CD4-positive, alpha-beta T cell treated with Interleukin-4 for 4 hours (primary cell): ENCODE measurements around the gene TXNL4B.
"Not testable (repeated sequence)": the region's sequence is repeated elsewhere in the genome, so short reads cannot be mapped to it uniquely, and the experiment has no call there.

Source experiments
- DNase-seq: peaks from one replicate; pipeline ENCODE4 v3.0.0-alpha.2; 2020

TXNL4B gene

DNA sequence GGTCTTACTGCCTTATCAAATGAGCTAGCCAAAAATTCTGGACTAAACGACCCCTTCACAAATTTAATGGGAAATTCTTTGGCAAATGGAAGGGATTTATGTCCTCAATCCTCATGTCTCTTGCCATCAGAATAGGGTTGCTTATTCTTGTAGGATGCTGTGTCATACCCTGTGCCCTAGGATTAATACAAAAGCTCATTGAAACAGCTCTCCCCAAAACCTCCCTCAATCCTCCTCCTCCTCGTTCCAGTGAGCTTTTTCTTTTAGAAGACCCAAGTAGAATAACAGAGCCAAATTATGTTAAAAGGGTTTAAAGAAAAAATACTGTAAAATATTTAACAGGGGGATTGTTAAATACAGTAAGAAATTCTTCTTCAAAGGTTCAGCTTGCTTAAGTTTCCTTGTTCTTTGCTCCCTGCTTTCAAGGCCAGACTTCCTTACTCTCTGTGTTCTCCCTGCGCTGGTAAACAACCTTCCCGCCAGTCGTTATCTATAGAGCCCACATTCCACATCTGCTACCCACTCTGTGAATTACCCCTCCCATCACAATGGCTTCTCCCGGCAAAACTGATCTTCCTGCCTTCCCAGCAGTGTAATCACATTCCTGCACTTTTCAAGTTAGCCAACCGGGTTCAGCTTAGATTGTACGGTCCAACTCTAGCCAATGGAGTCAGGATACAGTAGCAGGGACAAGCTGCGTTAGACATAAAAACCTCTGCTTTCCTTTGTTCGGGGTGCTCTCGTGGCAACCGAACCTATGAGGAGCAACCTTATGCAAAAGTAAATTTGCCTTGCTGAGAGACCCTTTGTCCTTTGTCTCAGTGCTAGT is 20.7 kb downstream of the TXNL4B start:
- DNase-seq, result no peak

DNA sequence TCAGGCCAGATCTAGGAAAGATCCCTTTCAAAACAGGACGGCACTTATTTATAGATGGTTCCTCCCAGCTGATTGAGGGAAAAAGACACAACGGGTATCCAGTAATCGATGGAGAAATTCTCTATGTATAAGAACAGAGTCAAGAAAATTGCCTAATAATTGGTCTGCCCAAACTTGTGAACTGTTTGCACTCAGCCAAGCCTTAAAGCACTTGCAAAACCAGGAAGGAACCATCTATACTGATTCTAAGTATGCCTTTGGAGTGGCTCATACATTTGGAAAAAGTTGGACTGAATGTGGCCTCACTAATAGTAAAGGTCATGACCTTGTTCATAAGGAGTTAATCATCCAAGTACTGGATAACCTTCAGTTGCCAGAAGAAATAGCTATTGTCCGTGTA is 24.5 kb downstream of the TXNL4B start:
- DNase-seq, result no peak

DNA sequence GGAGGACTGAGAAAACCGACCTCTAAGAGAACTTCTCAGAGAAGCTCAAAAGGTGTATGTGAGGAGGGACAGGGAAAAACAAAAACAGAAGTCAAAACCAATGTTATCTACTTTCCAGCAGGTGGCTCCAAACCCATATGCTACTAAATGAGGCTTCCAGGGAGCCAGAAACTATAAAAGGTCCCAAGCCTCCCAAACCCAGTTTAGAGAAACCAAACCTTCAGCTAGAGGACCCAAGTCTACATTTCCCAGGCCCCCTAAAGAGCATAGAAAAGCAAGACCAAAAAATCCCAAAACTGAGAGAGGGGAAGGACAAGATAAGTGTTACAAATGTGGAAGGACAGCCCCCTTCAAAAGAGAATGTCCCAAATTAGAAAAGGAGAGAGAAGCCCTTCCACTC is 26.7 kb downstream of the TXNL4B start:
- DNase-seq, result peak; percentile 11

DNA sequence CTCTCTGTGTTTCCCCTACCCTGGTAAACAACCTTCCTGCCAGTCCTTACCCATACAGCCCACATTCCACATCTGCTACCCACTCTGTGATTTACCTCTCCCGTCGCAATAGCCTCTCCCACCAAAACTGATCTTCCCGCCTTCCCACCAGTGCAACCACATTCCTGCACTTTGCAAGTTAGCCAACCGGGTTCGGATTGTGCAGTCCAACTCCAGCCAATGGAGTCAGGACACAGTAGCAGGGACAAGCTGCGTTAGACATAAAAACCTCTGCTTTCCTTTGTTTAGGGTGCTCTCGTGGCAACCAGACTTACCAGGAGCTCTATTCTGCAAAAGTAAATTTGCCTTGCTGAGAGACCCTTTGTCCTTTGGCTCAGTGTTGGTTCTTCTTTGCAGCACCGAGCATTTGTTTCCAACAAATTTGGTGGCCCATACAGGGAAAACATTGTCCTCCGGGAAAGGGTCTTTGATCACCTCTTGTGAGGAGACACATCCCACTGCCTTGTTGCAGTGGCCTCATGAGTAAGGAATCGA is 29.0 kb downstream of the TXNL4B start:
- DNase-seq, result no peak

DNA sequence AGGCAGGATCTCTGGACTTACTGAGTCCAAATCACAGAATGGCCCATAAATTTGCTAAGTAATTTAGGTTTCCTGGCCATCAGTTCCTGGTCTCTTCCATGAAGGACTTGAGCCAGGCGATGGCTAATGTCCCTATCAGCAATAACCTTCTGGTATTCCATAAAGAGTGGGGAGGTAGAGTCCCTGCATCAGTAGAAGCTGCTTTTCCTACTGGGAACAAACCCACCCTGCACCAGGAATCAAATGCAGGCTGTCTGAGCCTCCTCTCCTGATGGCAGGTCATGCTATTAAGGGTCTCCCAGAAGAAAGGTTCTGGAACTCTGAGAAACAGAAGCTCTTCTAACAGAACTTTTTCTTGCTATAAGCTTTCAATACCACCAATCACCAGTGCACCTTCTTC is 31.9 kb downstream of the TXNL4B start:
- no peak for DNase-seq

DNA sequence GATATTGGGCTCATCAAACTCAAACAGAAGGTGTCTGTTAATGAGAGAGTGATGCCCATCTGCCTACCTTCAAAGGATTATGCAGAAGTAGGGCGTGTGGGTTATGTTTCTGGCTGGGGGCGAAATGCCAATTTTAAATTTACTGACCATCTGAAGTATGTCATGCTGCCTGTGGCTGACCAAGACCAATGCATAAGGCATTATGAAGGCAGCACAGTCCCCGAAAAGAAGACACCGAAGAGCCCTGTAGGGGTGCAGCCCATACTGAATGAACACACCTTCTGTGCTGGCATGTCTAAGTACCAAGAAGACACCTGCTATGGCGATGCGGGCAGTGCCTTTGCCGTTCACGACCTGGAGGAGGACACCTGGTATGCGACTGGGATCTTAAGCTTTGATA is 33.0 kb downstream of the TXNL4B start:
- no peak for DNase-seq

DNA sequence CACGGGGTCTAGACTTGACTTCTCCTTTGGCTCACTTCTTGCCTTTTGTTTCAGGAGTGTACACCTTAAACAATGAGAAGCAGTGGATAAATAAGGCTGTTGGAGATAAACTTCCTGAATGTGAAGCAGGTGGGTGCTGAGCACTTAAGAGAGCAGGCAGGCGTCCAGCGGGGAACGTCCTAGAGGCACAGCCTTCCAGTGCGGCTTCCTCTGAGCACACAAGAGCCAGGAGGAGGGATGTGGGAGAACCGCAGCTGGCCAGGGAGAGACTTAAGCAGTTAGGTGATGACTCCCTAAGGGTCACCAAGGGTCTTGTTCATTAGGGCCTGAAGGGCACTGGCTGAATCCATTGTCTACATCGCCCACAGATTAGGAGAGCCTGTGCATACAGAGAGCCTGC is 34.4 kb downstream of the TXNL4B start:
- not testable (repeated sequence) for DNase-seq

DNA sequence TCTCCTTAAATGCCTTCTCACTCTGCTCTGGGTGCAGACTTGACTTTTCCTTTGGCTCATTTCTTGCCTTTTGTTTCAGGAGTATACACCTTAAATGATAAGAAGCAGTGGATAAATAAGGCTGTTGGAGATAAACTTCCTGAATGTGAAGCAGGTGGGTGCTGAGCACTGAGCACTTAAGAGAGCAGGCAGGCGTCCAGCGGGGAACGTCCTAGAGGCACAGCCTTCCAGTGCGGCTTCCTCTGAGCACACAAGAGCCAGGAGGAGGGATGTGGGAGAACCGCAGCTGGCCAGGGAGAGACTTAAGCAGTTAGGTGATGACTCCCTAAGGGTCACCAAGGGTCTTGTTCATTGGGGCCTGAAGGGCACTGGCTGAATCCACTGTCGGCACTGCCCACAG is 36.1 kb downstream of the TXNL4B start:
- DNase-seq, result not testable (repeated sequence)

DNA sequence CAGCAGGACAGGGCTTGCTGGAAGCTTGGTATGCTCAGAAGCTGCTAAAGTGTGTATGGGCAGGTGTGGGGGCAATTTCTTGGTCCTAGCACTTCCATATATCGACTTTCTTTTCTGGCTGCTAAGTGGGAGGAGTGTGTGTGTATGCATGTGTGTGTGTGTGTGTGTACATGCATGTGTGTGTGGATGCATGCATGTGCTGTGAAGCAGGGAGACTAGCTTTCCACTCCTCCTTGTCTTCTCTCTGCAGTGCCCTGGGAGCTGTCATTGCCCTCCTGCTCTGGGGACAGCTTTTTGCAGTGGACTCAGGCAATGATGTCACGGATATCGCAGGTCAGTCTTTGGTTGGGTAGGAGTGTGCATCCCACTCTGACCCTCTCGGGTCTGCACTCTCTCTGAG is 37.5 kb downstream of the TXNL4B start:
- DNase-seq, result no peak

DNA sequence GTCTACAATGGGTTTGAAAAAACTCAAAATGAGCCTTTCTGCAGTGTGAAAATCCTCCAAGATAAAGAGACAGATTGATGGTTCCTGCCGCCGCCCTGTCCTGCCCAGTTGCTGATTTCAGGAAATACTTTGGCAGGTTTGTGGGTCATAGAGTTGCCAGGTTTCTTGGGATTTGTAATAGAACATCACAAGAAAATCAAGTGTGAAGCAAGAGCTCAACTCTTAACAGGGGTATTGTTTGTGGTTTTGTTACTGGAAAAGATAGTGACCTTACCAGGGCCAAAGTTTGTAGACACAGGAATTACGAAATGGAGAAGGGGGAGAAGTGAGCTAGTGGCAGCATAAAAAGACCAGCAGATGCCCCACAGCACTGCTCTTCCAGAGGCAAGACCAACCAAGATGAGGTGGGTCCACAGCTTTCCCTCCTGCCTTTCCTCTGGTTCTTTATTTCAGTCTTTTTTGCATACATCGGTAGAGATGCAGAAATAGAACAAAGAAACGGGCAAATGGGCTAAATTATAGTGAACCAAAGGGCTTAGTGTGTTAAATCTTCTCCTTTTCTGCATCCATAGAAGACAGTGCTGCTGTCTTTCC is 39.1 kb downstream of the TXNL4B start, which contains the start of gene HP:
Gene HP (plus strand): TSS at position 252 of the 594 bp plus-strand sequence. CDS start 148 bp downstream, at position 400.
- DNase-seq, result not testable (repeated sequence)

DNA sequence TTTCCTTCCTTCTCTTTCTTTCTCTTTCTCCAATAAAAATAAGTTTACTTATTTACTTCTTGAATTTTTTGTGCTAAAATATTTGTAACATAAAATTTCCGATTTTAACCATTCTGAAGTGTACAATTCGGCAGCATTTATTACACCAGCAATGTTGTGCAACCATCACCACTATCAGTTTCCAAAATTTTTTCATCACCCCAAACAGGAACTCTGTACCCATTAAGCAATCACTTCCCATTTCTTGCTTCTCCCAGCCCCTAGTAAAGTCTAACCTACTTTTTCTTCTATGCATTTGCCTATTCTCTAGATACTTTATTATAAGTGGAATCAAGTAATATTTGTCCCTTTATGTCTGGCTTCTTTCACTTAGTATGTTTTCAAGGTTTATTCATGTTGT is 41.6 kb downstream of the TXNL4B start:
- DNase-seq, result no peak

DNA sequence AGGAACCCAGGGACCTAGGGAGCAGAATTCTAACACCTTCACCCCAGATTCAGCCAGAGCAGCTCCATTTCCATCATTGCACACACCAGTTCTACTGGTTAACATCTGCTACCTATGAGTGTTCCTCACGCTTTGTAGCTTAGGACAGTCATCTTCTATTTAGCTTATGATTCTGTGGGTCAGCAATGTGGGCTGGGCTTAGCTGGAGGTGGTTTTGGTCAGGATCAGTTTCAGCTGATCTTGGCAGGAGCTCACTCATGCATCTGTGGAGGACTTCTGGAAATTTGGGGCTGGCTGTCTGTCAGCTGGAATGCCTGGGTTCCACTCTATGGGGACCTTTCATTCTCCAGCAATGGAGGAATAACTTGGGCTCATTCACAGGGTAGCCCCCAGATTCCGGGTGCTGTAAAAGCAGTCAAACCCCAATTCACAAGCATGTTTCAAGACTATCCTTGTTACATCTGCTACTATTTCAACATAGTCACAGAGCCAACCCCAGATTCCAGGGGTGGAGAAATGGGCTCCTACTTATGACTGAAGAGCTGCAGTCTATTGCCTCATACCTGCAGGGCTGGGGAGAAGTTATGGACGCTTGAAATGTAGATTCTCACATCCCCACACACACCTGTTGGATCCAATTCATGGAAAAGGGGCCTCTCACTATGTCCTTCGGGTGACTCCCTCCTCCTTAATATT is 42.5 kb downstream of the TXNL4B start:
- no peak for DNase-seq

DNA sequence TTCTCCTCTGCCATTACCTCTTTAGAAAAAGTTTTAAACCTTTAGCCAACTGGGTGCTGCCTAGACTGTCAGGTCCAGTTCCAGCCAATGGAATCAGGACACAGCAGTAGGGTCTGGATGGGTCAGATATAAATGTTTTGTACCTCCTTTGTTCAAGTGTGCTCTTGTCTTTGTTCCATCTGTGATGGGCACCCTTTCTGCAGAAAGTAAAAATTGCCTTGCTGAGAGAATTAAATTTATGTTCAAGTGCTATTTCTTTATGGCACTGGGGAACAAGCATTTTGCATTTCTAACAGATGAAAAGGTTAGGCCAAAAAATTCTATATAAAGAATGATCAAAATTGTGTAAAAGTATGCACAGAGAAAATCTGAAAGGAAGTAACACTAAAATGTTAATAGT is 44.3 kb downstream of the TXNL4B start:
- no peak for DNase-seq

DNA sequence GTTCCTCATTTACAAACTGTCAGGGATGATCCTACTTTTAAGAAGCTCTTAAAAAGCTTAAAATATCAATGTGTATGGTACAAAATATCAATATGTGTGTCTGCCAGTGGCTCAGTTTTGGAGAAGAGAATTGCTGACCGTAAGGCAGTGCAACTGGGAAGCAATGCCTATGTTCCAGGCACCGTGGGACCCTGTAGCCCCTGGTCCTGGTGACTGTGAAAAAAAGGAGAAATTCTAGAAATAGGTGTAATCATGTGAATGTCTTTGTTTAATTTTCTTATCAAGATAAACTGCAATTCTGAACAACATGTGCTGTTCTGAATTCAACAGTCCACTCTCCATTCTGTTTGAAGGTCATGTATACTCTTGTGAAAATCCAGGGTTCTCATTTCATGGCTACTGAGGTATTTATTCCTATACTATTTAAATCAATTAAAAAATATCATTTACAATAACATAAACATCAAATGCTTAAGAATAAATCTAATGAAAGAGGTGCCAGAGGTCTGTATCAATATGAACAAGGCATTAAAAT is 48.5 kb downstream of the TXNL4B start:
- DNase-seq, result no peak

DNA sequence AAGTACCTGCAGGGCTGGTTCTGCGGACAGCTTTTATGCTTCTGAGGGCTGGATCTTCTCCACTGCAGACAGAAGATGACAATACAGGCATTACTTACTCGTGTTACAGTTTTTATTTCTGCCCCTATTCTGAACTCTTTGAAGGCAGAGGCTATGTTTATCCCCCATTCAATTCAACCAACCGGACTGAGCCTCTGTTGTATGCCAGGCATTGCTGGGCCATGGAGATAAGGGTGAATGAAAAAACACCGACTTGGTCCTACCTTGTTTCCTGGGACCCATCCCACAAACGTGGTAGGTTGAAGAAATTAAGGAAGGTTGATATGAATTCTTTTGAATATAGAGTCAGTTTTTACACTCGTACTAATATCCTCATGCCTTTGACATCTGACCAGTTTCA is 49.1 kb downstream of the TXNL4B start:
- no peak for DNase-seq

DNA sequence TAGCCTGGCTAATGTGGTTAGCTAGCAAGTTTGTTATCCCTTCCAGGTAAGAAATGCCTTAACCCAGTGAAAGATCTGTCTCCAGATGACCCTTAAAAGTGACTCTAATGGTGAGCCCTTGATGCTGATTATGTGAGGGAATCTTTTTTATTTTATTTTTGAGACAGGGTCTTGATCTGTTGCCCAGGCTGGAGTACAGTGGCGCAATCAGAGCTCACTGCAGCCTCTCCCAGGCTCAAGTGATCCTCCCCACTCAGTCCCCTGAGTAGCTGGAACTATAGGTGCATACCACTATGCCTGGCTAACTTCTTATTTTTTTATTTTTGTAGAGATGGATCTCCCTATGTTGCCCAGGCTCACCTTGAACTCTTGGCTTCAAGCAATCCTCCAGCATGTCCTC is 49.9 kb downstream of the TXNL4B start:
- no peak for DNase-seq

DNA sequence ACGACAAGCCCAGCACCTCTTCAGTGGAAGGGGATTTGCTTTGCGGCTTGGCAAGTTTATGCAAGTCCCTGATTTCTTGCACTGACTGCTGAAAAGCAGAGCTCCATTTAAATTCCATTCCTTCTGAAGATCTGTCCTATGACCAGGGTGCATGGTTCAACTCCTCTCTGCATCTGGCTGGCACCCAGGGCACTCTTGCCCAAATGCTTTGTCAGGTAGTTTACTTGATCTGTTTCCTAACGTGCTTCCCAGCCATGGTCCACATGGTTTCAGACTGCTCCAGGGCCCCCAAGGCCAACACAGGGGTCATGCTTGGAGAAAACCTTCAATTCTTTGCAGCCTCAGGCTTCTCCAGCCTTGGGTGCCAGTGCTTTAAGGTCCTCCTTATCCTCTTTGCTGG is 50.4 kb downstream of the TXNL4B start:
- DNase-seq, result no peak

DNA sequence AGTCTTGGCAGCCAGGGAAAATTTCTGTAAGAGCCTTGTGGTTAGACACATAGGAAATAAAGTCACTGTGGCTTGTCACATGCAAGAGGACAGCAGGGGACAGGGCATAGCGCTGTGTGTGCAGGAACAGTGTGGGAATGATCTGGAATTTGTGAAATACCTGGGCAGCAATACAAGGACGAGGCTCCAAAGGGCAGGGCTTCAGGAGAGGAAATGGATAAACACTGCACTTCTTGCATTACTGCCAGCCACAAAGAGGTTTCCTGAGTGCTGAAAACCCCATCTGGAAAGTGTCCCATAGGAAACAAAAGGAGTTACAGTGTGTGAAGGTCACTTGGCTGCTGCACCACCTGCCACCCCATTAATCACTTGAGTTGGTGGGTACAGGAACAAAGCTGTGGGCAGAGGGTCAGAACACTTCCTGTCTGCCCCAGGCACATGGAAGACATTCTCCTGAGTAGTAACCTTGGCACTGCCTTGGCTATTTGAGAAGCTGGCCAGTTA is 51.2 kb downstream of the TXNL4B start:
- no peak for DNase-seq

DNA sequence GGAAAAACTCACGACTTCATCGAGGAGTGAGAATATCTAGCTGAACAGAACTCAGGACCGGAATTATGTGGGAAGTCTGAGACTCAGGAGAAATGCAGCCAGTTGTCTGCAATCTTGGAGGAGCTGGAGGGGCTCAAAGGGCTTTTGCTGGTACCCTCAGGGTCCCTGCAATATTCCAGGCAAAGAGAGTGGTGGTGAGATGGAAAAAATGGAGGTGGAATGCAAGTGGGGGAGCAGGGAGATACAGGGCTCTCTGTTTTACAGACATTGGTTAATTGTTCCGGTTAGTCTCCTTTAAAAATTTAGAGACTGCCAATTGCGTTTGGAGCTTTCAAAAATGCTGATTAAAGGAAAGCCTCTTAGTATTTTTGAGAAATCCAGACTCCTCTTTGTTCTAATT is 57.3 kb downstream of the TXNL4B start:
- DNase-seq, result no peak
